Ishikawa (cell line): ENCODE results near the gene TSPAN12.

Experiments used
- CEBPB ChIP-seq: IDR thresholded peaks from 2 replicates; pipeline ENCODE4 v1.6.1; 2012
- CREB1 ChIP-seq: IDR thresholded peaks from 2 replicates; pipeline ENCODE4 v1.6.1; 2012; ENCODE audit warnings: low read depth
- EGR1 ChIP-seq: IDR thresholded peaks from 2 replicates; pipeline ENCODE4 v1.6.1; 2012
- EP300 ChIP-seq: IDR thresholded peaks from 2 replicates; pipeline ENCODE4 v1.6.1; 2012; ENCODE audit warnings: borderline replicate concordance
- FOXM1 ChIP-seq: IDR thresholded peaks from 2 replicates; pipeline ENCODE4 v1.6.1; 2012; ENCODE audit warnings: low read depth, borderline replicate concordance
- NFIC ChIP-seq: IDR thresholded peaks from 2 replicates; pipeline ENCODE4 v1.6.1; 2012
- RAD21 ChIP-seq: IDR thresholded peaks from 2 replicates; pipeline ENCODE4 v1.6.1; 2012; ENCODE audit warnings: low read depth
- REST ChIP-seq: IDR thresholded peaks from 2 replicates; pipeline ENCODE4 v1.6.1; 2012; ENCODE audit warnings: low read depth, mild to moderate bottlenecking
- TAF1 ChIP-seq: IDR thresholded peaks from 2 replicates; pipeline ENCODE4 v1.6.1; 2012; ENCODE audit warnings: low read depth, mild to moderate bottlenecking
- TCF12 ChIP-seq: IDR thresholded peaks from 2 replicates; pipeline ENCODE4 v1.6.1; 2012; ENCODE audit warnings: low read depth
- TEAD4 ChIP-seq: IDR thresholded peaks from 2 replicates; pipeline ENCODE4 v1.6.1; 2012
- YY1 ChIP-seq: IDR thresholded peaks from 2 replicates; pipeline ENCODE4 v1.6.1; 2012; ENCODE audit warnings: low read depth
- ZBTB7A ChIP-seq: IDR thresholded peaks from 2 replicates; pipeline ENCODE4 v1.6.1; 2012; ENCODE audit warnings: low read depth
- TF ChIP-seq, protein P1 (sequence below): IDR thresholded peaks from 2 replicates; pipeline ENCODE4 v1.6.1; 2012
- TF ChIP-seq, protein P2 (sequence below): IDR thresholded peaks from 2 replicates; pipeline ENCODE4 v1.6.1; 2012

The TSPAN12 gene

GRCh38 chr7:120843109-120843508, 14.8 kb downstream of the TSPAN12 start:
- no peak for TF ChIP-seq FOXM1
- TF ChIP-seq ZBTB7A: no peak
- no peak for TF ChIP-seq NFIC
- TF ChIP-seq CREB1: no peak
- TF ChIP-seq TAF1: no peak
- TF ChIP-seq EP300: no peak
- TF ChIP-seq TEAD4: no peak
- no peak for TF ChIP-seq RAD21

- TF ChIP-seq ZBTB7A (no peak), TAF1 (no peak), EP300 (no peak), TEAD4 (no peak), CEBPB (no peak), TCF12 (no peak), REST (no peak), CREB1 (no peak), YY1 (no peak), EGR1 (no peak), FOXM1 (no peak), RAD21 (no peak), NFIC (no peak)
- TF ChIP-seq, protein P1, sequence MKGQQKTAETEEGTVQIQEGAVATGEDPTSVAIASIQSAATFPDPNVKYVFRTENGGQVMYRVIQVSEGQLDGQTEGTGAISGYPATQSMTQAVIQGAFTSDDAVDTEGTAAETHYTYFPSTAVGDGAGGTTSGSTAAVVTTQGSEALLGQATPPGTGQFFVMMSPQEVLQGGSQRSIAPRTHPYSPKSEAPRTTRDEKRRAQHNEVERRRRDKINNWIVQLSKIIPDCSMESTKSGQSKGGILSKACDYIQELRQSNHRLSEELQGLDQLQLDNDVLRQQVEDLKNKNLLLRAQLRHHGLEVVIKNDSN: no peak
- TF ChIP-seq, protein P2, sequence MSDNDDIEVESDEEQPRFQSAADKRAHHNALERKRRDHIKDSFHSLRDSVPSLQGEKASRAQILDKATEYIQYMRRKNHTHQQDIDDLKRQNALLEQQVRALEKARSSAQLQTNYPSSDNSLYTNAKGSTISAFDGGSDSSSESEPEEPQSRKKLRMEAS: no peak
These were observed 15.8 kb downstream of the TSPAN12 start for GRCh38 chr7:120842121-120842621.

GRCh38 chr7:120841608-120842007, 16.3 kb downstream of the TSPAN12 start:
- no peak for TF ChIP-seq TAF1
- TF ChIP-seq EGR1: no peak
- TF ChIP-seq NFIC: no peak
- TF ChIP-seq EP300: no peak
- no peak for TF ChIP-seq REST
- TF ChIP-seq TCF12: no peak
- TF ChIP-seq, protein P2: no peak
- TF ChIP-seq CEBPB: no peak
- no peak for TF ChIP-seq YY1
- no peak for TF ChIP-seq ZBTB7A
- TF ChIP-seq FOXM1: no peak
- TF ChIP-seq TEAD4: no peak
- TF ChIP-seq CREB1: no peak
- TF ChIP-seq RAD21: no peak
- TF ChIP-seq, protein P1: no peak

- TF ChIP-seq TEAD4 (no peak), TAF1 (no peak), ZBTB7A (no peak), TCF12 (no peak), CEBPB (no peak), YY1 (no peak), EGR1 (no peak), EP300 (no peak)
These were observed 19.7 kb downstream of the TSPAN12 start for GRCh38 chr7:120838281-120838682.

DNA sequence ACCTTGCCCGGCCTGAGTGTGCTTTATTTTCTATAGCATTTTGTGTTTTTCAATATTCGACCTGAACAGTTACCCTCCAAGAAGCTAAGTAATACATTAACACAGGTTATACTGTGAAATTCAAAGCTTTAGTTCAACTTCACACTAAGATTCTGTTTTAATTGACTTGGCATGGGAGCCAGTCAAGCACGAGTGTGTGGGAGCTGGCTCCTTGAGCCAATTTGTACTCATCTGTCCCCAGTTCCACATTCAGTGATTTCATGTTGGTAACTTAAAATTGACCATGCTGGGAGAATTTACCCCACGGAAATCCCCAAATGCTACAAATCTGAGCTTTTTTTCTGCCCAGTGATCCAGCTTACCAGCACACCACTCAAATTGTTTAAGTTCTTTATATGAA, 20.3 kb downstream of the TSPAN12 start:
- no peak for TF ChIP-seq TCF12
- TF ChIP-seq FOXM1: no peak
- TF ChIP-seq TAF1: no peak
- TF ChIP-seq ZBTB7A: no peak
- TF ChIP-seq NFIC: no peak
- TF ChIP-seq, protein P2: no peak
- no peak for TF ChIP-seq EGR1
- no peak for TF ChIP-seq EP300
- TF ChIP-seq YY1: no peak
- no peak for TF ChIP-seq REST
- TF ChIP-seq TEAD4: no peak
- no peak for TF ChIP-seq CREB1
